NT2/D1 (cell line): ENCODE data around the gene STX12.

Experiments
- SUZ12 ChIP-seq: IDR thresholded peaks from 2 replicates; pipeline ENCODE4 v1.6.1; 2011; ENCODE audit not compliant: insufficient read length, insufficient read depth; ENCODE audit errors: extremely low read depth
- YY1 ChIP-seq: IDR thresholded peaks from 2 replicates; pipeline ENCODE4 v1.6.1; 2011; ENCODE audit not compliant: insufficient read length, insufficient read depth
- ZNF274 ChIP-seq: IDR thresholded peaks from 2 replicates; pipeline ENCODE4 v1.6.1; 2011; ENCODE audit warnings: mild to moderate bottlenecking, low read depth, low read length

- TF ChIP-seq YY1 (no peak), SUZ12 (no peak), ZNF274 (no peak)
Measured at GRCh38 chr1:27759236-27759635, 13.8 kb upstream of the STX12 start.
